NCI-H128 (cell line): ENCODE measurements around the gene IMMP2L.

Experiments used
- DNase-seq: peaks from one replicate; lab custom pipeline; 2025; ENCODE audit not compliant: unreplicated experiment; lab: John Stamatoyannopoulos, UW

Gene IMMP2L

DNA sequence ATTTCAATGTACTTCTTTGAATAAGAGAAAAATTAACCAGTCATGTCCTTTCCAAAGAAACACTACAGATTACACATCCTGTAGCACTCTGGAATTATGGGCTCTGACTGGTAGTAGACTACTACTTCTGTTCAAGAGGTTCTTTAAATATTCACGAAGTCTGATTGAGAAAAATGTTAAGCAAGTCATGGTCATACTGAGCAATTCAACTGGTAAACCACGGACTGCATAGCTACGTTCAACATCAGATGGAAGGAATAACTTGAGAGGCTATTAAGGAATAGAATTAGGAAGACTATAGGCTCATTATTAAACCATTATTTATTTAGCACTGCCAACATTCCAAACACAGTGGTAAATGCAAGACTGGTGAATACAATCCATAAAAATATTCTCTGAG, 160.8 kb downstream of the IMMP2L start:
- no peak for DNase-seq

DNA sequence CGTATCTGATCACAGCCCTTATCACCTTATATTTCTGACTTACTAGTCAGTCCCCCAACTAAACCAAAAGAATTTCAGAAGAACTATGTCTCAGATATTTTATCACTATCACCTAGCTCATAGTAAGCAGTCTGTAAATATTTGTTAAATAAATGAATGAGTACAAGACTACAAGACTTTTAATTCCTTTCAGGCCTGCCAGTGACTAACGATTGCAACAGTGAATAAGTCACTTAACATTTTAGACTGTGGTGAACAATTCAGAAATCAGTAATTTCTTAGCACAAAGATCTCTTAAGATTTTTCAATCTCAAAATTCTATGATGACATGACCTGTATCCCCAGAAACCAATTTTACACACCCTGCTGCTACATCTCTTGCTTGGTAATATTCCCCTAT, 162.2 kb downstream of the IMMP2L start:
- no peak for DNase-seq

DNA sequence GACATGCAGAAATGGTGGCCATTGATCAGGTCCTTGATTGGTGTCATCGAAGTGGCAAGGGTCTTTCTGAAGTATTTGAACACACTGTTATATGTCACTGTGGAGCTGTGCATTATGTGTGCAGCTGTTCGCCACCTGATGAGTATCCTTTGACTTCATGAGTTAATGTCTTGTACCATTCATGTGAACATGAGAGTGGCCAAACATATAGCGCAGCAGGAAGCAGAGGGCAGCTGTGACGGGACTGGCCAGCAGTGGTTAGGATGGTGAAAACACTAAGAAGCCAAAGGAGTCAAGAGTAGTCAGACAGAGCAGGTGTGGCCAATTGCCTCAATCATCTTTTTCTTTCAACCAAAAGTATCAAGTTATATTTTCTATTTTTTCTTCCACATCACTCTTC, 167.4 kb downstream of the IMMP2L start:
- DNase-seq, result no peak

DNA sequence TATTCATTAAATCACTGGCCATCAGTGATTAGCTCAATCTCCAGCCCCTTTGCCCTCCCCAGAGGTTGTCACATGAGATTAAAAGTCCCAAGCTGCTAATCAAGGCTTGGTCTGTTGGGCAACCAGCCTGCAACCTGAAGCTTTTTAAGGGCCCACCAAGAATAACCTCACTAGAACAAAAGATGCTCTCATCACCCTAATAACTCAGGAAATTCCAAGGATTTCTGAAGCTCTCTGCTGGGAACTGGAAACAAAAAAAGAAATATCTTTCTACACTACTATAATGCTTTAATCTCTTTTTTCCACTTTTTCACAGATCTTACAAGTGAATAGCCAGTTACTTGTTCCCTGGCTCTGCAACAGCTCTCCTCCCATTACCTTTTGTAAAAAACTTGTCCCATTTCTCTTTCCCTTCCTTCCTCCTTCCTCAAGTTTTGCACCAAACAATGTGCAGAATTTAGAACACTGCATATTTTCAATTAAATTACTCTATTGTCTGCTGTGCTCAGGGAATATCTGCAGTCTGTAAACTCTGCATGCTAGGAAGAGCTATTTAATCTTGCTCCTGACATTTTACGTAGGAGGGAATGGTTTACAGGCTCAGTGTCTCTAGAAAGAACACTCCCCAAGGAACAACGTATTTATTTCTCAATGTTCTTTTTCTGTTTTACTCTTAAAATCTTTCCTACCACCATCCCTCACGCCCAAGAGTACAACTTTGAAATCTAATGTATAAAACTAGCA, 169.1 kb downstream of the IMMP2L start:
- DNase-seq, result no peak

DNA sequence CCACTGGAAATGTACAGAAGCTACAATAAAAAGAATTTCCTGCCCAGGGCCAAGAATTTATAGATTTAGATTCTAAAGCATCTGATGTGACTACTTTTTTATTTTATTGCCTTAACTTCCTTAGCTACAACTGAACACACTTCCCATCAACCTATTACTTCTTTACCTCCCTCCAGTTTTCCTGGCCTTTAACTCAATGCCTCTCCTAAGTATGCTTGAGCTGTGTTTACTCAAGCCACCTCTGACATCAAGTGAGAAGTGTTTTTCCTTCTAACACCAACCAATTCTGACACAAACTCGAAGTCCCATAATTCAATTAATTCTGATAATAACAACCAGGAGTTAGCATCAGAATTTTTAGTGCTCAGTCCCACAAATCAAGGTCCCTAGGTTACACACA, 170.0 kb downstream of the IMMP2L start:
- DNase-seq, result no peak

DNA sequence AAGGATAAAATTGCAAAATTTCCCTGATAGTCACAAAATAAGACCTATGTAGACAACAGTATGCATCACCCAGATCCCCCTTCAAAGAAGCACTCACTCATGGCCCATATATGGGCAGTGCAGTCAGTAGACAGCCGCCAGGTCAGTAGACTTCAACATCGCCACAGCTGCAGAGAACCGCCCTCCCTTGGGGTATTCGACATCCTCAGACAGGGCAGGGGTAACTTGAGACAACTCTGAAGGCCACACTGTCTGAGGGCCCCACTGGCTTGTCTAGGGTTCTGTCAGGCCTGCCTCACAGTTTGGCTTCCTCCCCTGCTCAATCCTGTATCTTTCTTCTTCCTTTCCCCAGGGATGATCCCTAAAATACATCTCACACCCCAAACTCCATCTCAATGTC, 172.3 kb downstream of the IMMP2L start:
- no peak for DNase-seq

DNA sequence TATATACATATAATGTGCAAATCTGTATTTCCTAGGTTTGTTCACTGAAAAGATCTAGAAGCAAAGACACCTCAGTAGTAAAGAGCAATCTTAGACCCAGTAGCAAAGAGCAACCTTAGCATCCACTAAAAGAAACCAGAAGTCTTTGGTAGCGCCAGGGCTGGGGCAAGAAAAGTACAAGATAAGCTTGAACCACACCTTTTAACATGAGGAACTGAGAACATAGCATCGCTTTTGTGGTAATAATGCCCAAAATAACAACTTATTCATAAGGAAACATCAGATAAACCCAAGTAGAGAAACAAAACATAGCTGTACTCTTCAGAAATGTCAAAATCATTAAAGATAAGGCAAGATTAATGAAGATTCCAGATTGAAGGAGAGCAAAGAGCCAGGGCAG, 173.4 kb downstream of the IMMP2L start:
- no peak for DNase-seq

DNA sequence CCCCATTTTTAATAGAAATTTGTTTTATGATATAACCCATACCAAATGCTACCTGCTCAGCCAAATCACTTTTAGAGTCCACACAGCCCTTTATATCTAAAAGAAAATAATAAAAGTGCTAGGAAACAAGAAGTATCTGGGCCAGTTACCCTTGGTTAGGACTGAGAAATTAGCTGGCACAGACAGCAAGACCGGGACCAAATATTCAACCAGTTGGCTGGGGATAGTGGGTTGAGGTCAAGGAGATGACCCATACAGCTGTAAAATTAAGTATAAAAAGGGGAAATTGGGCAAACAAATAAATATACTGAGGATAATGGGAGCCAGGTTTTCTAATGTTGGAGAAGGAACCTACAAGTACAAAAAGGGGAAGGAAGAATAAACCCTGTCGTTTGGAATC, 174.3 kb downstream of the IMMP2L start:
- DNase-seq, result no peak

DNA sequence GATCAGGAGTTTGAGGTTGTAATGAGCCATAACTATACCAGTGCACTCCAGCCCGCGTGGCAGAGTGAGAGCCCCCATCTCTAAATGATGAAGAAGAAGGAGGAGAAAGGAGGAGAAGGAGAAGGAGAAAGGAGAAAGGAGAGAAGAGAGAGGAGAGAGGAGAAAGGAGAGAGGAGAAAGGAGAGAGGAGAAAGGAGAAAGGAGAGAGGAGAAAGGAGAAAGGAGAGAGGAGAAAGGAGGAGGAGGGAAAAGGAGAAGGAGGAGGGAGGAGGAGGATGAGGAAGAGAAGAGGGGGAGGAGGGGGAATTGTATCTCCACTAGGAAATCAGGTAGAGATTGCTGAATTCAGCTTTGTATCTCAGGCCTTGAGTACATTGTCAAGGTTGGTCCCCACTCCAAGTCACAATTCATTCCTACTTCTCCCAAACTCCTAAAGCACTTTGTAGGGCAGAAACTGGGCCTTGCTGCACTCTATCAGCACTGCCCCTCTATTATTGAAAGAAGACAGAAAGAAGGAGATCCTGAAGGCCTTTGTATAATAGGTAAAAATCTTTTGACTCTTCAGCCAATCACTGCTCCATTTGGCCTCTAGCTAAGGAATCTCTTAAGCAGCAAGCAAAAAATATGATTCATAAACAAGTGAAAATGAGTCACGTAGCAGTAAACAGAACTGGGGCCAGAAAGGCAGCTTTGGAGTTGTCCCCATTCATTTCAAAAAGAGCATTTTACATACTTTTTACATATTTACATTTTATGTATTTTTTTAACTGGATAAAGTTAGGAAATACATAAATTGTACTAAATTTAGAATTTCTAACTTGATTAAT, 178.0 kb downstream of the IMMP2L start:
- no peak for DNase-seq

DNA sequence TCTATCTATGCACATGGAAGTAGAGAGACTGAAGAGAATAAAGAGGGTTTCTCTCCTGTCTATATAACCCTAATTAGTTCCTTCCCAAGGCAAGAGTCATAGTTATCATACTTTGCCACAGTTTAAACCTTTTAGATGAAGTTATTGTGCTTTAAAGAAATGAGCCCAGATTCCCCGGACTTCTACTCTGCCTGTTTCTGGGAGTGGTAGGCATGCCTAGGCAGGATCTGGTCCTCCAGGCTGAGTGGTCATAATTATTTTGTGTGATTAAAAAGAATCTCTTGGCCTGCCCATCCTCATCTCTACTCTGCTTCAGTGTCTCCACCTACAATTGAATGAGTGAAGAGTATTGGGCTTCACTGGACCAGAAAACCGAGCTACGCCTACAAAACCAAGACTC, 179.2 kb downstream of the IMMP2L start:
- no peak for DNase-seq

DNA sequence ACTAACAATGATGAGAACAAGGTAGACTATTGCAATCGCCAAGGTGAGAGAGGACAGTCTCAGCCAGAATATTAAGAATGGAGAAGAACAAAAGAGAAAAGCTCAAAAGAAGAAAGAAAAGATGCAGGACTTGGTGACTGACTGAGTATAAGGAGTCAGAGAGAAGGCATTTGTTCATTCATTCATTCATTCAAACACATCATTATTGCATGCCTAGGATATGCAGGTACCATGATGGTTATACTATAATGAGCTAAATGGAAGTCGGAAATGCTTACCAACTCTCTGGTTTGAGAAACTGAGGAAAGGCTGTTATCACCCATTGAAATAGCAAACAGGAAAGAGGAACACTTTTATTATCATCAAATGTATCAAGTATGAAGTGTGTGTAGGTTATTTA, 180.7 kb downstream of the IMMP2L start:
- no peak for DNase-seq

DNA sequence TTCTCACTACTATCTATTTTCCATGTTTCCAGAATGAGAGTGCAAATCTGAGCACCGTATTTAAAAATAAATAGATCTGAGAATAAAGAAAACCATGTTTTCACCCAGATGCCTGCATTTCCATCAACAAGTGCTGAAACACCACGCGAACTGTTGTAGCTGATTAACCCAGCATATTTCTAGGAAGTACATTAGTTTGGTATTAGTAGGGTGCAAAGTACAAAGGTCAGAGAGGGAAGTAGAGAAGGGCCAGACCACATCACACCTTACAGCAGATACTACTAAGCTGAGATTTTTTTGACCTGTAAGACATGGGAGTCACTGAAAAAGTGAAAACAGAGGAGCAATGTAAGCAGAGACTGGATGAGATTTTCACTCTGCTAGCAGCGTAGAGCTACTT, 181.3 kb downstream of the IMMP2L start:
- DNase-seq, result no peak

DNA sequence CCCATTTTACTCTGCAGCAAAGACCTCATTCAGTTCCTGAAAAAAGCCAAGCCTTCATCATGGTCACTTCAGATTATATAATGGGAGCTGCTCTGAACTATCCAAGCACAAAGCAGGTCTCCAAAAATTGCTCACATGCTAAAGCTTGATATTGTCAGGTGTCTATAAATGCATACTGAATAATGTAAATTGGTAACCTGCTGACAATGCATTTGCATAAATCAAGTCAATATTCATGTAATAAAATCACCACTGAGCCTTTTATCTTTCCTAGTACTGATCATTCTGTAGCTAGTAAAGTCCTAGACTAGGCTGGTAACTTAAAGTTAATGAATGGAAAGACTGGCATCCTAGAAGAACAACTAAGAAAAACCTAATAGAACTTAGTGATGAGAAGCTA, 188.3 kb downstream of the IMMP2L start:
- no peak for DNase-seq

DNA sequence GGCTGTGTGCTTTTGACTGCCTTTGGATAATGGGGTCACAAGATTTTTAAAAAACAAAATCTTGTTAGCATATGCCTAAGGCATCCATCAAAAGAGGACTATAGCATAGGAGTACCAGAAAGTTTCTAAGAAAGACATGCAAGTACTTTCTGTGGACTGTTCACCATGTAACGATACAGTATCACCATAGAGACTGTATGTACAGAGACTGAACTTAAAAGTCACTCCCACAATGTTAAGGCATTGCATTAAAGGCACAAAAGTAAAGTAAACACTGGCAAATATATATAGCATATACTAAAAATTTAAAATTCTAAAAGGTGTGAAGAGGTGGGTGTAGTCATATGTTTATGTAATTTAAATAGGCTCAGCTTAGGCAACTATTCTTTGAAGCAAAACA, 190.9 kb downstream of the IMMP2L start:
- no peak for DNase-seq

DNA sequence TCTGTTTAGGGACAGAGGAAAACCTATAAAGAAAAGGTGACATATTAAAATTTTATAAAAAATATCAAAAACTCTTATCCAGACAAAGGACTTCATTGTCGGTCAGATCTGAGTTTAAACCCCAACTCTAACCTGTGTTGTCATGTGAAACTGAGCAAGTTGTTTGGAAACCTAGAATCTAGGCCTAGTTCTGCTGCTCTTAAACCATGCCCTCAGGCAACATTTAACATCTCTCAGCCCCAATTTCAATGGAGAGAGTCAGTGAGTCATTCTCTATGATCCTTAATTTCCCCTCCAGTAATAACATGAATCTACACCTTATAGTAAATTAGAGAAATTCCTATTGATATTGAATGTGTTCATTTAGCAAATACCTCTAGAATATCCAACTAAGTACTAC, 192.3 kb downstream of the IMMP2L start:
- DNase-seq, result no peak

DNA sequence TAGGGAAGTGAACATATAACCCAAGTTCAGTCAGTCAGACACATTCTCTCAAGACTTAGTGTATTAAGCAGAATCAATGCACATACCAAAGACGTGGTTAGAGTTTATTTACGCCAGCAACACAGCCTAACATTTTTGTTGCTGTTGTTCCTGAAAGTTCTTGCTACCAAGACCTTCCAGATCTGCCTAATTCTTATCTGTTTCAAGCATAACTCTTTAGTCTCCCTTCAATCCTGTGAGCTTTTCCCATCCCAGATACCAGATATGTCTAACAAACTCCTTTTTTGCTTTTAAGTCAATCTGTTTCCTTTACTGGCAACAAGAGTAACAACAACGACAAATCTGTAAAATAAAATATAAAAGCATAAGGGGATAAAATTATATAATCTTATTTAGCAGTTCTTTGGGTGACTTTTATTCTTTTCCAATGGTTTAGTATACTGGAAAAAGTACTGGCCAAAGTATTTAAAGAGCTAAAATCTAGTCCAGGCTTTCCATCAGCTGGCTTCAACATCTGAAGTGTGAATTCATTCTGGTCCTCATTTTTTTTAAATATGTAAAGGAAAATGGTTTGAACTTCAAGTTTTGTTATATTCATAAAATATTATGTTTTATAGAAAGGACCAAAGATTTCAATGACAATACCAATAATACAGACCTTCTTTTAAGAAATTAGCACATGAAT, 193.8 kb downstream of the IMMP2L start:
- no peak for DNase-seq

DNA sequence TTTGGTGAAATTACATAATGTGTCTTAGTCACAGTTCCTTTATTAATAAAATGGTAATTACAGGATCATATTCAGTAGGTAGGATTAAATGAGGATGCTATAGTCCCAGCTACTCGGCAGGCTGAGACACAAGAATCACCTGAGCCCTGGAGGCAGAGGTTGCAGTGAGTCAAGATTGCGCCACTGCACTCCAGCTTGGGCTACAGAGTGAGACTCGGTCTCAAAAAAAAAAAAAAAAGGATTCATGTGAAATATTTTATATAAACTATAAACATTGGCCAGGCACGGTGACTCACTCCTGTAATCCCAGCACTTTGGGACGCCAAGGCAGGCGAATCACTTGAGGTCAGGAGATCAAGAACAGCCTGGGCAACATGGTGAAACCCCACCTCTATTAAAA, 197.9 kb downstream of the IMMP2L start:
- no peak for DNase-seq

DNA sequence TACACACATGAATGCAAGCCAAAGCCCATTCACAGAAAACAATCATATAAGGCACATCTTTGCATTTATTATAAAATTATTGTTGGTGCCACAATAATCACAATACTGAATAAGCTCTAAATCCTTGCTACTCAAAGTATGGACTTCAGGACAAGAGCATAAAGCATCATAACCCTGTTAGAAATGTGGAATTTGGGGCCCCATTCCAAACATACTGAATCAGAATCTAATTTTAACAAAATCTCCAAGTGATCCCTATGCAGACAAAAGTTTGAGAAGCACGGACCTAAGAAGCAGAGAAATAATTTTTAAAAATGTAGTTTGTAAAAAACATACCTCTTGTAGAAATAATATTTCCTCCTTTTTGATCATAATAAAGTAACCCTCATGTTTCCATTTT, 199.2 kb downstream of the IMMP2L start:
- DNase-seq, result no peak

DNA sequence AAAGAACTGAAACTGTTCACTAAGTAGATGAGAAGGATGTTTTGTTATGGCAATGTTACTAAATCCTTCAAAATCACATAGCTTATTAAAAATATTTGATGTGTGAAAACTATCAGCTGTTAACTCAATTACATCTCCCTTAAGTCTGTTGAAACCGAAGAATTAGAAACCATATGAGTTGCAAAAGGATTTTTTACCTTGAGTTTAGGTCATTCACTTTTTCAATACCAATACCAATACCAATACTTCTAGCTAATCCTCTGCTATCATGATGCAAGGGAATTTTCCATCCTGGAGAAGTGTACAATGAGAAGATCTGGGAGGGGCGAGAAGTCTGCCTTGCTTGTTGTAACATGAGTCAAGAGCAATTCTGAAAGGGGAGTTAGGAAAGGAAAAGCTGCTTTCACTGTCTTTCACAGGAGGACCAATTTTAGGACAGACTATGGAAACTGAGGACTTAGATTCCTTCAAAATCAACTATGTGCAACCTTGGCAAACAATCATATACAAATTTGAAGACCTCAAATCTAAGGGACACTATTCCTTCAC, 199.7 kb downstream of the IMMP2L start:
- no peak for DNase-seq

DNA sequence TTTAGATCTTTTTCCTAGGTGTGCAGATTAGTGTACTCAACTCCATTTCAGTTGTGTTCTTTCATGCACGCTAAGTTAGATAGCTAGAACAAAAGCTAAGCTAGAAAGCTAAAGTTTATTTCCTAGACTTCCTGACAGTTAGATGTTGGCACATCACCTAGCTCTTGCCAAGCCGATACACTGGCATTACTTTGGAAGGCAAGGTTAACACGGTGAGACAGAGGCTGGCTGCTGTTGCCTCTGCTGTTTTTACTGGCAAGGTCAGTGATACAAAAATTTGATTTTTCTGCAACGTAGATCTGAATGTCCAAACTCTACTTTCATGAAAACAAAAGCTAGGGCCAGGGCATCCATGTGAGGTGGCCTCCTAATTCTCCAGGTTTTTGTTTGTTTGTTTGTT, 203.4 kb downstream of the IMMP2L start:
- no peak for DNase-seq

DNA sequence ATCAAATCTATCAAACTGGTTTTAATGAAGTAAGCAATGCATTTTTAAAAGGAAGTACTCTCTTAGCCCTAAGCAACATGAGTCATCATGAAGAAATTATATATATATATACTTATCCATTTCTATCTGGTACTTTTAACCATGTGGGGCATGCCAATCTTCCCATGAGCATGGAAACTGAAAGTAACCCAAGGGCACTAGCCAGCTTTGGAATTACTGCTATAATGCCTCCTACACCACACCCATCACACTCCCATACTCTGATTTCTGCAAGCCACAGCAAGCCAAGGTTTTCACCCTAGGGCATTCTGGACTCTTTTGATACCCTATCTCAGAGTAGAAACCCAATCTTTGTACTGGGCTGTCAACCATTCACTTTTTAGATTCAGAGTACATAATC, 204.6 kb downstream of the IMMP2L start:
- DNase-seq, result no peak

DNA sequence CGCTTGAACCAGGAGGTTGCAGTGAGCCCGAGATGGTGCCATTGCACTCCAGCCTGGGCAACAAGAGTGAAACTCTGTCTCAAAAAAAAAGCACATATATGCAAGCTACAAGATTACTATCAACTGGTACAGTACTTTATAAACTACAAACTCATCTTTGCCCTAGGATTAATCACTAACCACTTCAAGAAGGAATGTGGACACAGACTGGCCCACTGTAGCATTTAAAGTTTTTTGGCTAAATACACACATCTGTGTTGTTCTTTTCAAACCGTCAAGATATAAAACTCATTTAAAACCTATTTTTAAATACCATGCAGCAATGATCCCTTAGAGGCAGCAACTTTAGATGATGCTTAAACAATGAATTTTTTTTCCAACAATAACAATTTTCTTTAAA, 205.4 kb downstream of the IMMP2L start:
- no peak for DNase-seq
